Erythroblast (primary cell): ENCODE data around the gene PGGHG.
"Not testable (repeated sequence)": the region's sequence is repeated elsewhere in the genome, so short reads cannot be mapped to it uniquely, and the experiment has no call there.

ENCODE experiments used
- GATA1 ChIP-seq: IDR thresholded peaks from 2 replicates; pipeline ENCODE4 v1.6.1; 2011; ENCODE audit warnings: low read depth, mild to moderate bottlenecking, control low read depth, low read length, moderate library complexity
- POLR2A ChIP-seq: IDR thresholded peaks from 2 replicates; pipeline ENCODE4 v1.6.1; 2011; ENCODE audit warnings: mild to moderate bottlenecking, low read length

GRCh38 chr11:314554-314875, 25.6 kb downstream of the PGGHG start:
- TF ChIP-seq POLR2A, GATA1: not testable (repeated sequence)
